Measurements from ENCODE around the gene POLR3B.

- no peak for TF ChIP-seq CTCF (conservative IDR thresholded peaks at IDR 0.05 in 1 of 2, IDR thresholded peaks at IDR 0.05 in 1 of 2; ENCODE audit: low read depth in 1 of 2, low read length in 2 of 2)
- no peak for TF ChIP-seq EZH2 (IDR thresholded peaks at IDR 0.05; ENCODE audit: low read length, missing control alignments)
These were observed 34.0 kb upstream of the POLR3B start for GRCh38 chr12:106323537-106323936.
